Measurements from ENCODE around the gene CD93.

DNA sequence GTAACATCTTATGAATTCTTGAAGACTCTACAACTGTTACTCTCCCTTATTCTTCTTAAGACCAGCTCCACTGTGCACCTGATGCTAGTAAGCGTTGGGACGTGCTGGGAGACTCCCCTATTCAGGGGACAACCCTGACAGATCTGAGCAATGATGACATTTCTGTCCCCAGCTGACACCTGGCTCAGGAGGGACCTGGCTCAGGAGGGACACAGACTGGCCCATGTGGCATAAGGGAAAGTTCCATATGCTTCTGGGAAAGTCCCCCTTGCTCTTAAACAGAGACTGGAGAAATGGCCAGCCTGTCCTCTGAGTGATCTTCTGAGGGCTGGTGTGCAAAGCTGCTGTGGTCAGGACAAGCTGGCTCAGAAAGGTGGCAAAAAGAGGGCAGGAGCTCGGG lies 10.0 kb upstream of the CD93 start:
- TF ChIP-seq, protein P1, sequence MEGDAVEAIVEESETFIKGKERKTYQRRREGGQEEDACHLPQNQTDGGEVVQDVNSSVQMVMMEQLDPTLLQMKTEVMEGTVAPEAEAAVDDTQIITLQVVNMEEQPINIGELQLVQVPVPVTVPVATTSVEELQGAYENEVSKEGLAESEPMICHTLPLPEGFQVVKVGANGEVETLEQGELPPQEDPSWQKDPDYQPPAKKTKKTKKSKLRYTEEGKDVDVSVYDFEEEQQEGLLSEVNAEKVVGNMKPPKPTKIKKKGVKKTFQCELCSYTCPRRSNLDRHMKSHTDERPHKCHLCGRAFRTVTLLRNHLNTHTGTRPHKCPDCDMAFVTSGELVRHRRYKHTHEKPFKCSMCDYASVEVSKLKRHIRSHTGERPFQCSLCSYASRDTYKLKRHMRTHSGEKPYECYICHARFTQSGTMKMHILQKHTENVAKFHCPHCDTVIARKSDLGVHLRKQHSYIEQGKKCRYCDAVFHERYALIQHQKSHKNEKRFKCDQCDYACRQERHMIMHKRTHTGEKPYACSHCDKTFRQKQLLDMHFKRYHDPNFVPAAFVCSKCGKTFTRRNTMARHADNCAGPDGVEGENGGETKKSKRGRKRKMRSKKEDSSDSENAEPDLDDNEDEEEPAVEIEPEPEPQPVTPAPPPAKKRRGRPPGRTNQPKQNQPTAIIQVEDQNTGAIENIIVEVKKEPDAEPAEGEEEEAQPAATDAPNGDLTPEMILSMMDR (conservative IDR thresholded peaks at IDR 0.05 in 1 of 2, IDR thresholded peaks at IDR 0.05 in 1 of 2; ENCODE audit: extremely low read depth in 1 of 2, insufficient read depth in 1 of 2, low read depth in 1 of 2, low read length in 2 of 2), result no peak
- no peak for TF ChIP-seq EZH2 (IDR thresholded peaks at IDR 0.05; ENCODE audit: borderline replicate concordance, low read length)
